ENCODE results near the gene SMDT1. TPM values are rescaled to one million over a fixed set of nuclear protein-coding genes. Genes with fewer than 3 reads are reported as not detected.

SMDT1 gene
- total and polyA plus RNA-seq, 9 of the 15 experiments (the other 6 are each of a cell fraction or from before 2014, with no cell fraction given): 7.9 to 65.2 (median 14.3) TPM

DNA sequence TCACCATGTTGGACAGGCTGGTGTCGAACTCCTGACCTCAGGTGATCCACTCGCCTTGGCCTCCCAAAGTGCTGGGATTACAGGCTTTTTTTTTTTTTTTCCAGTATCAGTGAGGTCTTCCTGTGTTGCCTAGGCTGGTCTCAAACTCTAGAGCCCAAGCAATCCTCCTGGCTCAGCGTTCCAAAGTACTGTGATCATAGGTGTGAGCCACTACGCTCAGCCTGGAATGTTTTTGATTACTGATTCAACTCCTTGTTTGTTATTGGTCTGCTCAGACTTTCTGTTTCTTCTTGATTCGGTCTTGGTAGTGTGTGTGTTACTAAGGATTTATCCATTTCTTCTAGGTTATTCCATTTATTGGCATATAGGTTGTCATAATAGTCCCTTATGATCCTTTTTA, 40.2 kb upstream of the SMDT1 start:
- DNase-seq (ENCODE audit: extremely low read depth in 1 of 4, low spot score in 3 of 4): no peak
- no peak for FAIRE-seq
- Histone ChIP-seq H3K9me3 (replicated peaks; ENCODE audit: control insufficient read depth, insufficient read depth, low read depth, low read length) (no peaks in the 10 kb centered on the region), H3K9ac (ENCODE audit: insufficient read depth in 1 of 2, low read depth in 2 of 2, low read length in 2 of 2) (no peak overlapping the region), H3K79me2 (ENCODE audit: control insufficient read depth, insufficient read depth, low read length) (no peaks in the 10 kb centered on the region), H3K4me2 (ENCODE audit: insufficient read depth, low read length) (no peak overlapping the region), H3K4me3 (no peak overlapping the region), H4K20me1 (replicated peaks; ENCODE audit: control insufficient read depth, insufficient read depth, low read length) (no peaks in the 10 kb centered on the region), H3K36me3 (ENCODE audit: control insufficient read depth, insufficient read depth, low read length) (no peaks in the 10 kb centered on the region), H3K27ac (ENCODE audit: extremely low read depth, low read depth, low read length) (no peak overlapping the region), H2AFZ (ENCODE audit: low read depth, low read length) (no peak overlapping the region), H3K27me3 (ENCODE audit: control insufficient read depth in 2 of 2, insufficient read depth in 2 of 2, low read length in 2 of 2) (no peaks in the 10 kb centered on the region), H3K4me1 (replicated peaks in 1 of 2; ENCODE audit: control insufficient read depth in 2 of 2, insufficient read depth in 2 of 2, low read length in 2 of 2) (no peaks in the 10 kb centered on the region), H3K9me1 (ENCODE audit: control insufficient read depth, insufficient read depth, low read length) (no peaks in the 10 kb centered on the region)
- in situ Hi-C loops (cut with MboI) (no loop called here), intact Hi-C loops (cut with micrococcal nuclease) (no loop called here)
- ATAC-seq: no peak
- 9% methylated on average over 3 of the region's 5 CpGs for WGBS (ENCODE audit: insufficient coverage, low coverage, missing lambda C conversion rate)
- POLR2A ChIA-PET: no interaction called here
- TF ChIP-seq ZNF395 (CRISPR knock-in tag; IDR thresholded peaks at IDR 0.05) (no peak), ARID3A (IDR thresholded peaks at IDR 0.05; ENCODE audit: borderline replicate concordance, low read depth, low read length) (no peak), CREB5 (CRISPR knock-in tag; IDR thresholded peaks at IDR 0.05) (no peak)
- CTCF ChIA-PET (ENCODE audit: low intra/inter-chr PET ratio): no interaction called here
- BruUV-seq (replicated peaks): no TSS peak

Measured in K562 (cell line).